Hepatocyte (in vitro differentiated cells): ENCODE results near the gene GFOD1.

Experiments
- CTCF ChIP-seq: fragments of 200-600 bp; sonication (generic); IDR thresholded peaks from 2 replicates; pipeline ENCODE4 v1.5.1; 2016; ENCODE audit warnings: antibody characterized with exemption, mild to moderate bottlenecking; ENCODE audit not compliant: poor library complexity
- EZH2 ChIP-seq: fragments of 200-600 bp; sonication (generic); IDR thresholded peaks from 2 replicates; pipeline ENCODE4 v1.6.1; 2016; ENCODE audit warnings: antibody characterized with exemption, mild to moderate bottlenecking, borderline replicate concordance
- EZH2phosphoT487 ChIP-seq: fragments of 200-600 bp; sonication (generic); IDR thresholded peaks from one replicate; pipeline ENCODE4 v1.6.1; 2018; ENCODE audit warnings: antibody characterized with exemption, mild to moderate bottlenecking, low read depth, moderate library complexity; ENCODE audit not compliant: unreplicated experiment, severe bottlenecking

- TF ChIP-seq CTCF (no peak), EZH2 (no peak), EZH2phosphoT487 (no peak)
These were observed 96.7 kb downstream of the GFOD1 start for GRCh38 chr6:13390658-13391057.
